PC-3 (cell line): ENCODE data around the gene COPS6.

Experiments
- CTCF ChIP-seq: fragments of 300-600 bp; sonication (generic); conservative IDR thresholded peaks from 2 replicates; pipeline ENCODE4 v1.5.1; 2017; ENCODE audit warnings: antibody characterized with exemption, low read depth, mild to moderate bottlenecking, low read length
- EZH2phosphoT487 ChIP-seq: fragments of 300-600 bp; sonication (generic); IDR thresholded peaks from 2 replicates; pipeline ENCODE4 v1.6.1; 2018; ENCODE audit warnings: mild to moderate bottlenecking, antibody characterized with exemption, low read length, borderline replicate concordance

DNA sequence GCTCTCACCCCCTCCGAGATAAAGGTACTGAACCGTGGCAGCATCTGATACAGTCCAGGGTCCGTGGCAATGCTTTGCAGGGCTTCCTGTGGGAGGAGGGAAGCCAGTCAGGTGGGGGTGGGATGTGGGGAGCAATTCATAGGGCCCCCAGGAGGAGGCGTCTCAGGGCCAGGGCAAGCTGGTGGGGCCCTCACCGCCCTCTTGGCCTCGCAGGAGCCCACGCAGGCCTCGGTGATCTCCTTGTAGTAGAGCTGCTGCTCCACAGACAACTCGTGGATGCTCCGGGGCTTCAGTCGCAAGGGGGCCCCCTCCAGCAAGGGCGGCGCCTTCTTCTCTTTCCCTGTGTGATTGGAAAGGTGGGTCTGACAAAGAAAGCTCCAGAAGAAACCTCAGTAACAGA, 23.1 kb downstream of the COPS6 start:
- TF ChIP-seq CTCF, result no peak
- TF ChIP-seq EZH2phosphoT487, result no peak
